Stimulated activated memory B cell treated with anti-CD40 and anti-IgM and Interleukin-4, amounts not matched to agents 10 μg/mL and 1 μg/mL and 100 μg/mL, for 72 hours (primary cell): ENCODE measurements around the gene ZBTB7A.

ENCODE experiments used
- ATAC-seq: fragments of 150-1000 bp; cut with Tn5 transposase; 2 replicates; pipeline ENCODE4 v1.10.0; 2021
- H3K27ac Mint-ChIP-seq: one replicate; pipeline ENCODE4 v1.8.0; 2022; ENCODE audit warnings: mild to moderate bottlenecking, mixed read lengths
- H3K27me3 Mint-ChIP-seq: one replicate; pipeline ENCODE4 v1.8.0; 2022; ENCODE audit warnings: mixed read lengths
- H3K36me3 Mint-ChIP-seq: one replicate; pipeline ENCODE4 v1.8.0; 2022; ENCODE audit warnings: mixed read lengths
- H3K4me1 Mint-ChIP-seq: one replicate; pipeline ENCODE4 v1.8.0; 2022; ENCODE audit warnings: mixed read lengths
- H3K4me3 Mint-ChIP-seq: one replicate; pipeline ENCODE4 v1.8.0; 2022; ENCODE audit warnings: mild to moderate bottlenecking, moderate library complexity, mixed read lengths
- H3K9me3 Mint-ChIP-seq: one replicate; pipeline ENCODE4 v1.8.0; 2022; ENCODE audit warnings: mixed read lengths

ZBTB7A gene

GRCh38 chr19:4098493-4098892, 31.8 kb upstream of the ZBTB7A start:
- peaks cover 25% of the 10 kb centered on the region for H3K36me3 Mint-ChIP-seq
- H3K9me3 Mint-ChIP-seq: no peaks in the 10 kb centered on the region
- ATAC-seq: no peak
- H3K27me3 Mint-ChIP-seq: no peaks in the 10 kb centered on the region
- no peak overlapping the region for H3K27ac Mint-ChIP-seq
- H3K4me1 Mint-ChIP-seq: no peaks in the 10 kb centered on the region
- no peak overlapping the region for H3K4me3 Mint-ChIP-seq

GRCh38 chr19:4097501-4097900, 30.8 kb upstream of the ZBTB7A start:
- no peak overlapping the region for H3K27ac Mint-ChIP-seq
- no peak overlapping the region for H3K4me3 Mint-ChIP-seq
- no peaks in the 10 kb centered on the region for H3K4me1 Mint-ChIP-seq
- H3K9me3 Mint-ChIP-seq: no peaks in the 10 kb centered on the region
- H3K36me3 Mint-ChIP-seq: peaks cover 33% of the 10 kb centered on the region
- no peaks in the 10 kb centered on the region for H3K27me3 Mint-ChIP-seq
- ATAC-seq: no peak

GRCh38 chr19:4096049-4096892, 29.6 kb upstream of the ZBTB7A start:
- no peaks in the 10 kb centered on the region for H3K27me3 Mint-ChIP-seq
- H3K27ac Mint-ChIP-seq: no peak overlapping the region
- no peaks in the 10 kb centered on the region for H3K9me3 Mint-ChIP-seq
- no peak overlapping the region for H3K4me3 Mint-ChIP-seq
- H3K36me3 Mint-ChIP-seq: peaks cover 33% of the 10 kb centered on the region
- H3K4me1 Mint-ChIP-seq: no peaks in the 10 kb centered on the region
- ATAC-seq: no peak

GRCh38 chr19:4095488-4095844, 28.8 kb upstream of the ZBTB7A start:
- H3K4me3 Mint-ChIP-seq: no peak overlapping the region
- H3K9me3 Mint-ChIP-seq: no peaks in the 10 kb centered on the region
- no peak for ATAC-seq
- H3K27ac Mint-ChIP-seq: no peak overlapping the region
- H3K4me1 Mint-ChIP-seq: no peaks in the 10 kb centered on the region
- H3K27me3 Mint-ChIP-seq: no peaks in the 10 kb centered on the region
- H3K36me3 Mint-ChIP-seq: peaks cover 30% of the 10 kb centered on the region

- H3K27ac Mint-ChIP-seq: no peak overlapping the region
- ATAC-seq: no peak
- peaks cover under 1% of the 10 kb centered on the region for H3K4me1 Mint-ChIP-seq
- no peaks in the 10 kb centered on the region for H3K9me3 Mint-ChIP-seq
- no peak overlapping the region for H3K4me3 Mint-ChIP-seq
- no peaks in the 10 kb centered on the region for H3K27me3 Mint-ChIP-seq
- peaks cover 30% of the 10 kb centered on the region for H3K36me3 Mint-ChIP-seq
Measured at GRCh38 chr19:4094761-4095487, 28.2 kb upstream of the ZBTB7A start.

GRCh38 chr19:4094291-4094690, 27.6 kb upstream of the ZBTB7A start:
- no peak for ATAC-seq
- H3K36me3 Mint-ChIP-seq: peaks cover 36% of the 10 kb centered on the region
- peaks cover 6% of the 10 kb centered on the region for H3K4me1 Mint-ChIP-seq
- H3K27me3 Mint-ChIP-seq: no peaks in the 10 kb centered on the region
- no peaks in the 10 kb centered on the region for H3K9me3 Mint-ChIP-seq
- no peak overlapping the region for H3K4me3 Mint-ChIP-seq
- no peak overlapping the region for H3K27ac Mint-ChIP-seq

GRCh38 chr19:4093643-4094175, 27.0 kb upstream of the ZBTB7A start:
- H3K4me3 Mint-ChIP-seq: no peak overlapping the region
- no peaks in the 10 kb centered on the region for H3K9me3 Mint-ChIP-seq
- ATAC-seq: no peak
- H3K27me3 Mint-ChIP-seq: no peaks in the 10 kb centered on the region
- peak overlapping the region; percentile 17 for H3K27ac Mint-ChIP-seq
- H3K36me3 Mint-ChIP-seq: peaks cover 36% of the 10 kb centered on the region
- H3K4me1 Mint-ChIP-seq: peaks cover 12% of the 10 kb centered on the region

- Mint-ChIP-seq H3K36me3 (peaks cover 27% of the 10 kb centered on the region), H3K4me1 (peaks cover 15% of the 10 kb centered on the region), H3K27ac (no peak overlapping the region), H3K27me3 (no peaks in the 10 kb centered on the region), H3K9me3 (no peaks in the 10 kb centered on the region), H3K4me3 (no peak overlapping the region)
- ATAC-seq: peak; percentile 28
Measured at GRCh38 chr19:4090356-4091220, 23.9 kb upstream of the ZBTB7A start.

- no peak overlapping the region for H3K4me3 Mint-ChIP-seq
- H3K9me3 Mint-ChIP-seq: no peaks in the 10 kb centered on the region
- no peak for ATAC-seq
- no peaks in the 10 kb centered on the region for H3K27me3 Mint-ChIP-seq
- H3K36me3 Mint-ChIP-seq: peaks cover 27% of the 10 kb centered on the region
- H3K4me1 Mint-ChIP-seq: peaks cover 15% of the 10 kb centered on the region
- peak overlapping the region; percentile 65 for H3K27ac Mint-ChIP-seq
Measured at GRCh38 chr19:4089946-4090345, 23.2 kb upstream of the ZBTB7A start.

GRCh38 chr19:4089400-4089908, 22.8 kb upstream of the ZBTB7A start:
- H3K9me3 Mint-ChIP-seq: no peaks in the 10 kb centered on the region
- H3K4me3 Mint-ChIP-seq: peak overlapping the region; percentile 51
- H3K27ac Mint-ChIP-seq: peak overlapping the region; percentile 65
- H3K27me3 Mint-ChIP-seq: no peaks in the 10 kb centered on the region
- peaks cover 27% of the 10 kb centered on the region for H3K36me3 Mint-ChIP-seq
- H3K4me1 Mint-ChIP-seq: peaks cover 19% of the 10 kb centered on the region
- peak; percentile 58 for ATAC-seq

GRCh38 chr19:4088975-4089374, 22.3 kb upstream of the ZBTB7A start:
- H3K27me3 Mint-ChIP-seq: no peaks in the 10 kb centered on the region
- no peaks in the 10 kb centered on the region for H3K9me3 Mint-ChIP-seq
- H3K27ac Mint-ChIP-seq: peak overlapping the region; percentile 65
- H3K4me3 Mint-ChIP-seq: peak overlapping the region; percentile 51
- peak; percentile 2 for ATAC-seq
- H3K36me3 Mint-ChIP-seq: peaks cover 27% of the 10 kb centered on the region
- H3K4me1 Mint-ChIP-seq: peaks cover 24% of the 10 kb centered on the region

GRCh38 chr19:4087787-4088679, 21.3 kb upstream of the ZBTB7A start:
- peaks cover 31% of the 10 kb centered on the region for H3K4me1 Mint-ChIP-seq
- peak overlapping the region; percentile 17 for H3K27ac Mint-ChIP-seq
- no peak overlapping the region for H3K4me3 Mint-ChIP-seq
- ATAC-seq: no peak
- H3K9me3 Mint-ChIP-seq: no peaks in the 10 kb centered on the region
- H3K36me3 Mint-ChIP-seq: peaks cover 18% of the 10 kb centered on the region
- H3K27me3 Mint-ChIP-seq: no peaks in the 10 kb centered on the region

GRCh38 chr19:4086411-4086867, 19.7 kb upstream of the ZBTB7A start:
- H3K4me3 Mint-ChIP-seq: no peak overlapping the region
- no peak overlapping the region for H3K27ac Mint-ChIP-seq
- H3K36me3 Mint-ChIP-seq: peaks cover 15% of the 10 kb centered on the region
- ATAC-seq: no peak
- H3K4me1 Mint-ChIP-seq: peaks cover 34% of the 10 kb centered on the region
- H3K27me3 Mint-ChIP-seq: no peaks in the 10 kb centered on the region
- H3K9me3 Mint-ChIP-seq: no peaks in the 10 kb centered on the region

- Mint-ChIP-seq H3K4me1 (peaks cover 30% of the 10 kb centered on the region), H3K4me3 (peak overlapping the region; percentile 42), H3K27me3 (no peaks in the 10 kb centered on the region), H3K9me3 (no peaks in the 10 kb centered on the region), H3K27ac (peak overlapping the region; percentile 81), H3K36me3 (peaks cover 2% of the 10 kb centered on the region)
- peak; percentile 74 for ATAC-seq
Measured at GRCh38 chr19:4084547-4084877, 17.8 kb upstream of the ZBTB7A start.
